Fibroblast of skin of back (primary cell): Measurements from ENCODE around the gene TTC39C.
A peak's percentile ranks its signal among the peaks of the same experiment; 100 is the strongest.
"Not testable (repeated sequence)": the region's sequence is repeated elsewhere in the genome, so short reads cannot be mapped to it uniquely, and the experiment has no call there.

Experiments used
- DNase-seq: peaks from one replicate; pipeline ENCODE4 v3.0.0-alpha.2; 2013

TTC39C gene

GRCh38 chr18:24055009-24055804 lies 40.7 kb downstream of the TTC39C start:
- DNase-seq = no peak

GRCh38 chr18:24055878-24056277 lies 41.3 kb downstream of the TTC39C start:
- DNase-seq = no peak

GRCh38 chr18:24056506-24056905 lies 42.0 kb downstream of the TTC39C start:
- DNase-seq = no peak

- no peak for DNase-seq
These were observed 43.2 kb downstream of the TTC39C start for GRCh38 chr18:24057804-24058203.

- DNase-seq = not testable (repeated sequence)
These were observed 44.8 kb downstream of the TTC39C start for GRCh38 chr18:24059385-24059784.

- DNase-seq = no peak
These were observed 46.1 kb downstream of the TTC39C start for GRCh38 chr18:24060644-24061043.

- DNase-seq = peak; percentile 64
These were observed 48.7 kb downstream of the TTC39C start for GRCh38 chr18:24063121-24063731.

GRCh38 chr18:24064391-24065100 lies 50.0 kb downstream of the TTC39C start:
- no peak for DNase-seq

- peak; percentile 22 for DNase-seq
These were observed 51.4 kb downstream of the TTC39C start for GRCh38 chr18:24065906-24066305.

- DNase-seq = no peak
These were observed 54.6 kb downstream of the TTC39C start for GRCh38 chr18:24068945-24069693.

- no peak for DNase-seq
These were observed 56.5 kb downstream of the TTC39C start for GRCh38 chr18:24071029-24071428.

GRCh38 chr18:24071779-24072178 lies 57.2 kb downstream of the TTC39C start:
- DNase-seq = no peak

- no peak for DNase-seq
These were observed 58.2 kb downstream of the TTC39C start for GRCh38 chr18:24072743-24073142.

- DNase-seq = no peak
These were observed 59.2 kb downstream of the TTC39C start for GRCh38 chr18:24073791-24074190.

GRCh38 chr18:24074757-24075156 lies 60.2 kb downstream of the TTC39C start:
- not testable (repeated sequence) for DNase-seq

- DNase-seq = peak; percentile 86
These were observed 61.4 kb downstream of the TTC39C start for GRCh38 chr18:24075767-24076597.

- DNase-seq = no peak
These were observed 62.4 kb downstream of the TTC39C start for GRCh38 chr18:24076950-24077349.

- no peak for DNase-seq
These were observed 63.8 kb downstream of the TTC39C start for GRCh38 chr18:24078391-24078790.

- no peak for DNase-seq
These were observed 66.3 kb downstream of the TTC39C start for GRCh38 chr18:24080861-24081260.

GRCh38 chr18:24083550-24083949 lies 69.0 kb downstream of the TTC39C start:
- no peak for DNase-seq

- no peak for DNase-seq
These were observed 71.5 kb downstream of the TTC39C start for GRCh38 chr18:24086082-24086481.

GRCh38 chr18:24089076-24089475 lies 74.5 kb downstream of the TTC39C start:
- no peak for DNase-seq
